Activated CD4-positive, alpha-beta memory T cell treated with anti-CD3 and anti-CD28 coated beads, Interleukin-2, amount 10 ng/mL, durations not matched to agents 7 days and 5 days (primary cell): ENCODE measurements around the gene LRP8. TPM values are rescaled to one million over a fixed set of nuclear protein-coding genes. Genes with fewer than 3 reads are reported as not detected.

Source experiments
- CTCF ChIA-PET: fragments of 350-600 bp; sonication (Branson Sonifier 250); formaldehyde crosslinking; loops from one replicate; lab custom pipeline; 2021; ENCODE audit warnings: antibody characterized with exemption, inconsistent platforms; lab: Charles Lee
- POLR2A ChIA-PET: fragments of 350-600 bp; sonication (Branson Sonifier 250); formaldehyde crosslinking; loops from one replicate; lab custom pipeline; 2021; ENCODE audit warnings: antibody characterized with exemption; lab: Charles Lee
- DNase-seq: peaks from one replicate; pipeline ENCODE4 v3.0.0-alpha.2; 2020
- H3K27ac Mint-ChIP-seq: one replicate; pipeline ENCODE4 v1.8.0; 2021; ENCODE audit warnings: mild to moderate bottlenecking, mixed read lengths
- H3K27me3 Mint-ChIP-seq: one replicate; pipeline ENCODE4 v1.8.0; 2021; ENCODE audit warnings: mixed read lengths
- H3K36me3 Mint-ChIP-seq: one replicate; pipeline ENCODE4 v1.8.0; 2021; ENCODE audit warnings: low read depth, mixed read lengths
- H3K4me1 Mint-ChIP-seq: one replicate; pipeline ENCODE4 v1.8.0; 2021; ENCODE audit warnings: mixed read lengths
- H3K4me3 Mint-ChIP-seq: one replicate; pipeline ENCODE4 v1.8.0; 2021; ENCODE audit warnings: mild to moderate bottlenecking, mixed read lengths
- H3K9me3 Mint-ChIP-seq: one replicate; pipeline ENCODE4 v1.8.0; 2021; ENCODE audit warnings: mixed read lengths
- total RNA-seq, 2 experiments: library from RNA; stranded (reverse); gene quantifications; one replicate each; pipeline ENCODE4 v1.2.3, GENCODE V29; 2021

LRP8 gene
- total RNA-seq, 2 experiments from 2014 or later, result 51.5 to 52.7 TPM

- CTCF ChIA-PET, result no interaction called here
These were observed 12.8 kb downstream of the LRP8 start for GRCh38 chr1:53315046-53315445.

GRCh38 chr1:53314606-53315005 is 13.3 kb downstream of the LRP8 start:
- no peaks in the 10 kb centered on the region for H3K9me3 Mint-ChIP-seq
- CTCF ChIA-PET, result no interaction called here
- H3K4me3 Mint-ChIP-seq, result no peak overlapping the region
- H3K36me3 Mint-ChIP-seq, result peaks cover 36% of the 10 kb centered on the region
- H3K4me1 Mint-ChIP-seq, result peaks cover 16% of the 10 kb centered on the region
- H3K27ac Mint-ChIP-seq, result no peak overlapping the region
- POLR2A ChIA-PET, result interaction anchor here (0.5 to 1.2 kb wide), 2 partner anchors 11 to 1583 kb away, joined by 3 read pairs; no protein-coding TSS in a partner anchor
- H3K27me3 Mint-ChIP-seq, result no peaks in the 10 kb centered on the region
- DNase-seq, result no peak

More at GRCh38 chr1:53315046-53315445, 12.8 kb downstream of the LRP8 start:
- Mint-ChIP-seq H3K4me1 (peaks cover 16% of the 10 kb centered on the region), H3K27ac (no peak overlapping the region), H3K36me3 (peaks cover 34% of the 10 kb centered on the region), H3K9me3 (no peaks in the 10 kb centered on the region), H3K4me3 (no peak overlapping the region), H3K27me3 (no peaks in the 10 kb centered on the region)
- DNase-seq, result no peak
- POLR2A ChIA-PET, result interaction anchor here (0.5 kb wide), 1 partner anchor 1583 kb away, joined by 3 read pairs; no protein-coding TSS in a partner anchor

GRCh38 chr1:53314096-53314495 is 13.8 kb downstream of the LRP8 start:
- H3K27me3 Mint-ChIP-seq, result no peaks in the 10 kb centered on the region
- H3K27ac Mint-ChIP-seq, result no peak overlapping the region

GRCh38 chr1:53313556-53313955 is 14.3 kb downstream of the LRP8 start:
- CTCF ChIA-PET, result no interaction called here
- no peaks in the 10 kb centered on the region for H3K27me3 Mint-ChIP-seq
- H3K36me3 Mint-ChIP-seq, result peaks cover 35% of the 10 kb centered on the region
- peaks cover 16% of the 10 kb centered on the region for H3K4me1 Mint-ChIP-seq
- H3K9me3 Mint-ChIP-seq, result no peaks in the 10 kb centered on the region
- POLR2A ChIA-PET, result interaction anchor here (1.1 to 1.2 kb wide), 2 partner anchors 12 to 13 kb away, joined by 3 to 4 read pairs; no protein-coding TSS in a partner anchor
- H3K4me3 Mint-ChIP-seq, result no peak overlapping the region
- DNase-seq, result no peak
- H3K27ac Mint-ChIP-seq, result no peak overlapping the region

More at GRCh38 chr1:53314096-53314495, 13.8 kb downstream of the LRP8 start:
- H3K4me3 Mint-ChIP-seq, result no peak overlapping the region
- DNase-seq, result no peak
- POLR2A ChIA-PET, result interaction anchor here (1.2 kb wide), 1 partner anchor 11 kb away, joined by 3 read pairs; no protein-coding TSS in a partner anchor
- peaks cover 36% of the 10 kb centered on the region for H3K36me3 Mint-ChIP-seq
- no peaks in the 10 kb centered on the region for H3K9me3 Mint-ChIP-seq
- peaks cover 16% of the 10 kb centered on the region for H3K4me1 Mint-ChIP-seq
- CTCF ChIA-PET, result no interaction called here

GRCh38 chr1:53311702-53312305 is 16.1 kb downstream of the LRP8 start:
- no peak overlapping the region for H3K27ac Mint-ChIP-seq
- peaks cover 16% of the 10 kb centered on the region for H3K4me1 Mint-ChIP-seq
- DNase-seq, result no peak
- H3K36me3 Mint-ChIP-seq, result peaks cover 24% of the 10 kb centered on the region
- H3K9me3 Mint-ChIP-seq, result no peaks in the 10 kb centered on the region
- CTCF ChIA-PET, result no interaction called here
- H3K4me3 Mint-ChIP-seq, result no peak overlapping the region
- no peaks in the 10 kb centered on the region for H3K27me3 Mint-ChIP-seq
- POLR2A ChIA-PET, result interaction anchor here (1.4 to 1.6 kb wide), 2 partner anchors 12 to 15 kb away, joined by 3 to 7 read pairs; no protein-coding TSS in a partner anchor

- no peak overlapping the region for H3K27ac Mint-ChIP-seq
- ChIA-PET POLR2A (interaction anchor here (1.4 kb wide), 1 partner anchor 15 kb away, joined by 3 read pairs; no protein-coding TSS in a partner anchor), CTCF (no interaction called here)
These were observed 16.8 kb downstream of the LRP8 start for GRCh38 chr1:53310847-53311681.

GRCh38 chr1:53309802-53310201 is 18.1 kb downstream of the LRP8 start:
- Mint-ChIP-seq H3K9me3 (no peaks in the 10 kb centered on the region), H3K27ac (no peak overlapping the region), H3K4me1 (peaks cover 23% of the 10 kb centered on the region), H3K36me3 (peaks cover 19% of the 10 kb centered on the region), H3K27me3 (no peaks in the 10 kb centered on the region), H3K4me3 (no peak overlapping the region)
- POLR2A ChIA-PET, result interaction anchor here (0.9 kb wide), 1 partner anchor 14 kb away, joined by 3 read pairs; no protein-coding TSS in a partner anchor
- CTCF ChIA-PET, result interaction anchor here (1.1 kb wide), 1 partner anchor 32 kb away, joined by 3 read pairs; no protein-coding TSS in a partner anchor
- DNase-seq, result no peak

More at GRCh38 chr1:53310847-53311681, 16.8 kb downstream of the LRP8 start:
- no peaks in the 10 kb centered on the region for H3K27me3 Mint-ChIP-seq
- H3K4me1 Mint-ChIP-seq, result peaks cover 24% of the 10 kb centered on the region
- no peaks in the 10 kb centered on the region for H3K9me3 Mint-ChIP-seq
- no peak overlapping the region for H3K4me3 Mint-ChIP-seq
- DNase-seq, result no peak
- peaks cover 24% of the 10 kb centered on the region for H3K36me3 Mint-ChIP-seq

GRCh38 chr1:53308506-53308905 is 19.4 kb downstream of the LRP8 start:
- no peaks in the 10 kb centered on the region for H3K9me3 Mint-ChIP-seq
- H3K27ac Mint-ChIP-seq, result no peak overlapping the region
- no peak for DNase-seq
- H3K4me1 Mint-ChIP-seq, result peaks cover 21% of the 10 kb centered on the region
- ChIA-PET POLR2A (no interaction called here), CTCF (no interaction called here)
- H3K27me3 Mint-ChIP-seq, result no peaks in the 10 kb centered on the region
- peaks cover 14% of the 10 kb centered on the region for H3K36me3 Mint-ChIP-seq
- no peak overlapping the region for H3K4me3 Mint-ChIP-seq

- CTCF ChIA-PET, result no interaction called here
- H3K27ac Mint-ChIP-seq, result peak overlapping the region; percentile 31
- no peaks in the 10 kb centered on the region for H3K27me3 Mint-ChIP-seq
- H3K4me1 Mint-ChIP-seq, result peaks cover 21% of the 10 kb centered on the region
- H3K9me3 Mint-ChIP-seq, result no peaks in the 10 kb centered on the region
- POLR2A ChIA-PET, result no interaction called here
- H3K4me3 Mint-ChIP-seq, result no peak overlapping the region
- H3K36me3 Mint-ChIP-seq, result peaks cover 15% of the 10 kb centered on the region
- no peak for DNase-seq
These were observed 20.8 kb downstream of the LRP8 start for GRCh38 chr1:53307037-53307436.

GRCh38 chr1:53306168-53306567 is 21.7 kb downstream of the LRP8 start:
- CTCF ChIA-PET, result no interaction called here
- DNase-seq, result no peak
- Mint-ChIP-seq H3K4me1 (peaks cover 18% of the 10 kb centered on the region), H3K9me3 (no peaks in the 10 kb centered on the region), H3K27ac (peak overlapping the region; percentile 31), H3K4me3 (no peak overlapping the region), H3K36me3 (peaks cover 14% of the 10 kb centered on the region), H3K27me3 (no peaks in the 10 kb centered on the region)
- POLR2A ChIA-PET, result interaction anchor here (1.0 kb wide), 2 partner anchors 20 to 21 kb away, joined by 3 read pairs; no protein-coding TSS in a partner anchor

GRCh38 chr1:53305650-53306049 is 22.2 kb downstream of the LRP8 start:
- no peak for DNase-seq
- H3K4me3 Mint-ChIP-seq, result no peak overlapping the region
- no peak overlapping the region for H3K27ac Mint-ChIP-seq
- ChIA-PET POLR2A (interaction anchor here (1.0 kb wide), 2 partner anchors 20 to 21 kb away, joined by 3 read pairs; no protein-coding TSS in a partner anchor), CTCF (no interaction called here)
- no peaks in the 10 kb centered on the region for H3K9me3 Mint-ChIP-seq
- H3K36me3 Mint-ChIP-seq, result peaks cover 14% of the 10 kb centered on the region
- H3K4me1 Mint-ChIP-seq, result peaks cover 18% of the 10 kb centered on the region
- no peaks in the 10 kb centered on the region for H3K27me3 Mint-ChIP-seq

- H3K9me3 Mint-ChIP-seq, result no peaks in the 10 kb centered on the region
- peaks cover 12% of the 10 kb centered on the region for H3K36me3 Mint-ChIP-seq
- no peak for DNase-seq
- ChIA-PET POLR2A (interaction anchor here (1.1 kb wide), 1 partner anchor 22 kb away, joined by 4 read pairs; no protein-coding TSS in a partner anchor), CTCF (no interaction called here)
- H3K27me3 Mint-ChIP-seq, result no peaks in the 10 kb centered on the region
- no peak overlapping the region for H3K27ac Mint-ChIP-seq
- no peak overlapping the region for H3K4me3 Mint-ChIP-seq
- peaks cover 16% of the 10 kb centered on the region for H3K4me1 Mint-ChIP-seq
These were observed 23.3 kb downstream of the LRP8 start for GRCh38 chr1:53304527-53304926.
